Upper lobe of right lung (tissue), 1 donor: Measurements from ENCODE around the gene GRID1. TPM values are rescaled to one million over a fixed set of nuclear protein-coding genes. Genes with fewer than 3 reads are reported as not detected.

Source experiments
- ATAC-seq: fragments of 200-7000 bp; cut with Tn5 transposase; one replicate; pipeline ENCODE4 v1.9.1; 2020; ENCODE audit warnings: mild to moderate bottlenecking, moderate library complexity
- DNase-seq: peaks from one replicate; pipeline ENCODE4 v3.0.0-alpha.2; 2020
- H3K27ac ChIP-seq: fragments of 200-600 bp; one replicate; pipeline ENCODE4 v1.8.0; 2022
- H3K27me3 ChIP-seq: fragments of 200-600 bp; one replicate; pipeline ENCODE4 v1.8.0; 2022; ENCODE audit warnings: mild to moderate bottlenecking
- H3K36me3 ChIP-seq: fragments of 200-600 bp; one replicate; pipeline ENCODE4 v1.8.0; 2022
- H3K4me1 ChIP-seq: fragments of 200-600 bp; one replicate; pipeline ENCODE4 v1.8.0; 2022
- H3K4me3 ChIP-seq: fragments of 200-600 bp; one replicate; pipeline ENCODE4 v1.8.0; 2022; ENCODE audit warnings: mild to moderate bottlenecking
- H3K9me3 ChIP-seq: fragments of 200-600 bp; one replicate; pipeline ENCODE4 v1.8.0; 2022
- intact Hi-C: fragments of 100-400 bp; cut with DNase I; formaldehyde crosslinking; loops from one replicate; pipeline ENCODE4 v1.11.0; 2022
- total RNA-seq: library from RNA; stranded (reverse); fragmentation: NEBNext Ultra II Directional; extraction: Animal tissue kit (Norgen Biotek cat#: 25700); gene quantifications from one replicate; pipeline ENCODE4 v1.2.1, GENCODE V29; 2021
- TF ChIP-seq, protein P1 (sequence below): fragments of 200-600 bp; IDR thresholded peaks from one replicate; pipeline ENCODE4 v1.8.0; 2022; ENCODE audit warnings: antibody characterized with exemption
- donor health status: DM: no; HTN: yes; CAD: no; lungs with severe emphysema.

The GRID1 gene
- total RNA-seq, 1 donor from 2014 or later = 3.0 TPM

DNA sequence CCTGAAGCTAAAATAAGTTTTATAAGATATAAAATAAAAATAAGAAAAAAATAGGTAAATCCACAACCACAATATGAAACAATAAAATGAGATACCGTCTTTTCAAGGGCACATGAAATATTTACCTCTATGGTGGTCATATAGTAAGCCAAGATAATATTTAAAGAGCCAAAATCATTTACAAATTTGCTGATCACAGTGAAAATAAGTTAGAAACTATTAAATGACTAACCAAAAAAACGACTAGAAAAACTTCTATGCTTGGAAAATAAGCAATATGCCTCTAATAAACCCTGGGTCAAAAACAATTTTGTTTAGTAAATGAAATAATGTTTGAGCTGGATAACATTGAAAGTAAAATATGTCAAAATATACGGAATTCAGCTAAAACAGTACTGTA, 535.2 kb downstream of the GRID1 start:
- ATAC-seq (no peak), DNase-seq (no peak)
- Histone ChIP-seq H3K4me1 (no peaks in the 10 kb centered on the region), H3K4me3 (no peak overlapping the region), H3K27me3 (no peaks in the 10 kb centered on the region), H3K27ac (no peak overlapping the region), H3K9me3 (no peaks in the 10 kb centered on the region), H3K36me3 (no peaks in the 10 kb centered on the region)
- intact Hi-C loops = no loop called here
- TF ChIP-seq, protein P1, sequence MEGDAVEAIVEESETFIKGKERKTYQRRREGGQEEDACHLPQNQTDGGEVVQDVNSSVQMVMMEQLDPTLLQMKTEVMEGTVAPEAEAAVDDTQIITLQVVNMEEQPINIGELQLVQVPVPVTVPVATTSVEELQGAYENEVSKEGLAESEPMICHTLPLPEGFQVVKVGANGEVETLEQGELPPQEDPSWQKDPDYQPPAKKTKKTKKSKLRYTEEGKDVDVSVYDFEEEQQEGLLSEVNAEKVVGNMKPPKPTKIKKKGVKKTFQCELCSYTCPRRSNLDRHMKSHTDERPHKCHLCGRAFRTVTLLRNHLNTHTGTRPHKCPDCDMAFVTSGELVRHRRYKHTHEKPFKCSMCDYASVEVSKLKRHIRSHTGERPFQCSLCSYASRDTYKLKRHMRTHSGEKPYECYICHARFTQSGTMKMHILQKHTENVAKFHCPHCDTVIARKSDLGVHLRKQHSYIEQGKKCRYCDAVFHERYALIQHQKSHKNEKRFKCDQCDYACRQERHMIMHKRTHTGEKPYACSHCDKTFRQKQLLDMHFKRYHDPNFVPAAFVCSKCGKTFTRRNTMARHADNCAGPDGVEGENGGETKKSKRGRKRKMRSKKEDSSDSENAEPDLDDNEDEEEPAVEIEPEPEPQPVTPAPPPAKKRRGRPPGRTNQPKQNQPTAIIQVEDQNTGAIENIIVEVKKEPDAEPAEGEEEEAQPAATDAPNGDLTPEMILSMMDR = no peak

DNA sequence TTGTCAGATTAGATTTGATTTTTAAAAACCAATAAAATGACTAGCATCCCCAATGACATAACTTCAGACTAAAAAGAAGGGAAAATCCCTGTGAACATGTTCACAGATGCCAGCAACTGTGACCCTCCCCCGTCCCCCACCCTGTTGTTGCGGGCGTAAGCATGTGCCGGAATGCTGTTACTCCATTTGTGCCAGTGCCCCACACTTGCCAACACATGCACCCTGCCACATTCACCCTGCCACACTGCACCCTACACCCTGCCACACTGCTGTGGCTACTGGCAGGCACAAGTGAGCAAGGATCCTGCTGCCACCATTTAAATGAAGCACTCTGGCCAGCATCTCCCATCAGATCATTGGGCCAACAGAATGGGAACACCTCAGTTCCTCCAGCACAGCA, 540.2 kb downstream of the GRID1 start:
- Histone ChIP-seq H3K27me3 (no peaks in the 10 kb centered on the region), H3K4me3 (no peak overlapping the region), H3K36me3 (no peaks in the 10 kb centered on the region), H3K4me1 (no peaks in the 10 kb centered on the region), H3K9me3 (no peaks in the 10 kb centered on the region), H3K27ac (no peak overlapping the region)
- no peak for DNase-seq
- intact Hi-C loops = no loop called here
- TF ChIP-seq, protein P1 = no peak
- ATAC-seq = no peak

DNA sequence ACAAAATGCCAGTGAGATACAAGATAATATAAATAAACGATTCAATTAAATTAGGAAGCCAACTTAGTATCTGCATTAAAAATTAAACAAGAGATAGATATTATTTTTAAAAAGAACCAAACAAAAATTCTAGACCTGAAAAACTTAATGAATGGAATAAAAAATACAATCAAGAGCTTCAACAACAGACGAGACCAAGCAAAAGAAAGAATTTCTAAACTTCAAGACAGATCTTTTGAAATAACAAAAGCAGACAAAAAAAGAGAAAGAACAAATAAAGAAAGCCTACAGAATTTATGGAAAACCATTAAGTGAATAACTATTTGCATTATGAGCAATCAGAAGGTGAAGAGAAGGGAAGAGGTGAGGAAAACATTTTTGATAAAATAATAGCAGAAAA, 555.2 kb downstream of the GRID1 start:
- intact Hi-C loops = no loop called here
- H3K36me3 ChIP-seq = no peaks in the 10 kb centered on the region
- no peak overlapping the region for H3K27ac ChIP-seq
- DNase-seq (no peak), ATAC-seq (no peak)
- no peaks in the 10 kb centered on the region for H3K9me3 ChIP-seq
- no peak overlapping the region for H3K4me3 ChIP-seq
- H3K4me1 ChIP-seq = no peaks in the 10 kb centered on the region
- TF ChIP-seq, protein P1 = no peak
- H3K27me3 ChIP-seq = no peaks in the 10 kb centered on the region

DNA sequence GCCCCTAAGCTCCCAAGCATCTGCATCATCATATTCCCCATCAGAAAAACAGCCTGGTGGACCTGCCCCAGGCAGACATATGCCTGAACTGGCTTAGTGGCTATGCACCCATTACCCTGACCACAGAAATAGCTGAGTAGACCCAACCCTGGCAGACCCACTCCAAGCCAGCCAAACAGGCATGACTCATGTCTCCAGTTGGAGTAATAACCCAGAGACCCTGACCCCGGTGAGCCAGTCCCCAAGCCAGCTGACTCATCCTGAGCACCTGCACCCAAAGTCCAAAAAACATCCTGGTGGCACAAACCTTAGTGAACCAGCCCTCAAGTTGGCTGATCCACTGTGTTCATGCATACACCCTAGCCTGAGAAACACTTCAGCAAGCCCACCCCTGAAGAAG, 555.9 kb downstream of the GRID1 start:
- Histone ChIP-seq H3K4me3 (no peak overlapping the region), H3K27ac (no peak overlapping the region), H3K27me3 (no peaks in the 10 kb centered on the region), H3K9me3 (no peaks in the 10 kb centered on the region), H3K4me1 (no peaks in the 10 kb centered on the region), H3K36me3 (no peaks in the 10 kb centered on the region)
- TF ChIP-seq, protein P1 = no peak
- DNase-seq = no peak
- intact Hi-C loops = no loop called here
- ATAC-seq = no peak

DNA sequence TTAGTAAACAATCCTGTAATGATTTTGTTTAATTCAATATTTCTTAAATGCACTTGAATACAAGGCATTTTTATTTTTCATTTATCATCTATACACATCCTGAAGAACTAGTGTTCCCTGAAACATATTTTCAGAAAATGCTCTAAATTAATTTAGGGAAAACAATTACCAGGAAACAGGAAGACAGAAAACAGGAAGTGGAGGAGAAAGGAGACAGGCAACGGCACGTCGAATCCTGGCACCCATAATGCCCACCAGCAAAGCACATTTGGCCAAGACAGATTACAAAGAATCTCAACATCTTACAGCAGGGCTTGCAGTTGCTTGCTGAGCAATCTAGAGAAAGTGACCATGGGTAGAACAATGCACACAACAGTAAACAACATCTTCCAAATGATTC, 571.1 kb downstream of the GRID1 start:
- Histone ChIP-seq H3K4me3 (no peak overlapping the region), H3K36me3 (no peaks in the 10 kb centered on the region), H3K27ac (no peak overlapping the region), H3K4me1 (no peaks in the 10 kb centered on the region), H3K27me3 (no peaks in the 10 kb centered on the region), H3K9me3 (no peaks in the 10 kb centered on the region)
- ATAC-seq (no peak), DNase-seq (no peak)
- intact Hi-C loops = no loop called here
- TF ChIP-seq, protein P1 = no peak

DNA sequence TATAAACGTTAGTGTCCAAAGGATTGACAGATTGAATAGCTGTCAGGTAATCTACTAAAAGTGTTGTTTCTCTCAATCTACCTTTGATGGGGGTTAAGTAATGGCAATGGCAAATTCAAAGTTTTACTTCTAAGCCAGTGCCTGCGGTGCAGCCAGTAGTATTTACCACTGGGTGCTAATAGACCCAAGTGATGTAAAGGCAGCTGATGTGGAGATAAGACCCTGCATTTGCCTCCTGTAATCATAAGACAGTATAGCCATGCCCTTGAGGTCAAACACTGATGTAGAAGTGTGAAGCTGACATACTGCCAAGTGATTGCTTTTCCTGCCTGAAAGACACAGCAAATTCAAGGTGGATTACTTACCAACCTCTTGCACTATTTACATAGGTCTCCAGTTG, 572.0 kb downstream of the GRID1 start:
- Histone ChIP-seq H3K27me3 (no peaks in the 10 kb centered on the region), H3K27ac (no peak overlapping the region), H3K36me3 (no peaks in the 10 kb centered on the region), H3K4me3 (no peak overlapping the region), H3K9me3 (no peaks in the 10 kb centered on the region), H3K4me1 (no peaks in the 10 kb centered on the region)
- no peak for ATAC-seq
- no peak for DNase-seq
- TF ChIP-seq, protein P1 = no peak
- intact Hi-C loops = no loop called here
